Endothelial cell of umbilical vein (primary cell): ENCODE results near the gene NTSR1.

ENCODE experiments used
- EZH2 ChIP-seq: IDR thresholded peaks from 2 replicates; pipeline ENCODE4 v1.6.1; 2012; ENCODE audit warnings: borderline replicate concordance, low read depth, mild to moderate bottlenecking, moderate library complexity, low read length, inconsistent platforms; ENCODE audit not compliant: severe bottlenecking
- MYC ChIP-seq: IDR thresholded peaks from one replicate; pipeline ENCODE4 v1.6.1; 2011; ENCODE audit warnings: mild to moderate bottlenecking, low read depth, low read length
- POLR2A ChIP-seq: IDR thresholded peaks from 2 replicates; pipeline ENCODE4 v1.6.1; 2012; ENCODE audit warnings: low read depth, mild to moderate bottlenecking, control low read depth, low read length
- POLR2AphosphoS5 ChIP-seq: IDR thresholded peaks from 2 replicates; pipeline ENCODE4 v1.6.1; 2012; ENCODE audit warnings: low read depth, mild to moderate bottlenecking, control low read depth, low read length, moderate library complexity; ENCODE audit not compliant: insufficient read depth
- TF ChIP-seq, protein P1 (sequence below), 2 donors: IDR thresholded peaks; 1 replicate in 1 of 2; 2 replicates in 1 of 2; pipeline ENCODE4 v1.5.1; 2011; ENCODE audit warnings: low read length in 2 of 2, mild to moderate bottlenecking in 2 of 2, moderate library complexity in 2 of 2, control low read depth in 1 of 2, inconsistent platforms in 1 of 2, low read depth in 1 of 2; ENCODE audit not compliant: insufficient read depth in 1 of 2; ENCODE audit errors: extremely low read depth in 1 of 2

DNA sequence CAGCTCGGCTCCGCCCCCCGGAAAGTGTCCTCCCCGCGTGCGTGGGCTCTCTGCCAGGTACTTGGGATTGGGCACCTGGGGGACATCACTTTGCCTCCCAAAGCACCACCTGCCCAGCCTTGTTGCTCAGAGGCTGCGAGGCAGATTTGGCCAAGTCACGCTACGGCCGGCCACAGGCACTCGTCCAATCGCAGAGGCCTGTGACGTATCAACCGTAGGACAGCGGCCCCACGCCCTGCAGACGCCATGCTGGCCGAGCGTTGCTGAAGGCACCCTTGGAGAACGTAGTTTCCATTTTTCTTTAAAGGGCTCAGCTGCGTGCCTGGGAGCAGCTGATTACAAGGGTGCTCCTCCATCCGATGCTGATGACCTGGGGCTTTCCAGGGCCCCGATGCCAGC is 3.1 kb downstream of the NTSR1 start:
- TF ChIP-seq POLR2A (no peak), MYC (no peak), EZH2 (no peak), POLR2AphosphoS5 (no peak)
- TF ChIP-seq, protein P1, sequence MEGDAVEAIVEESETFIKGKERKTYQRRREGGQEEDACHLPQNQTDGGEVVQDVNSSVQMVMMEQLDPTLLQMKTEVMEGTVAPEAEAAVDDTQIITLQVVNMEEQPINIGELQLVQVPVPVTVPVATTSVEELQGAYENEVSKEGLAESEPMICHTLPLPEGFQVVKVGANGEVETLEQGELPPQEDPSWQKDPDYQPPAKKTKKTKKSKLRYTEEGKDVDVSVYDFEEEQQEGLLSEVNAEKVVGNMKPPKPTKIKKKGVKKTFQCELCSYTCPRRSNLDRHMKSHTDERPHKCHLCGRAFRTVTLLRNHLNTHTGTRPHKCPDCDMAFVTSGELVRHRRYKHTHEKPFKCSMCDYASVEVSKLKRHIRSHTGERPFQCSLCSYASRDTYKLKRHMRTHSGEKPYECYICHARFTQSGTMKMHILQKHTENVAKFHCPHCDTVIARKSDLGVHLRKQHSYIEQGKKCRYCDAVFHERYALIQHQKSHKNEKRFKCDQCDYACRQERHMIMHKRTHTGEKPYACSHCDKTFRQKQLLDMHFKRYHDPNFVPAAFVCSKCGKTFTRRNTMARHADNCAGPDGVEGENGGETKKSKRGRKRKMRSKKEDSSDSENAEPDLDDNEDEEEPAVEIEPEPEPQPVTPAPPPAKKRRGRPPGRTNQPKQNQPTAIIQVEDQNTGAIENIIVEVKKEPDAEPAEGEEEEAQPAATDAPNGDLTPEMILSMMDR (IDR thresholded peaks at IDR 0.05; ENCODE audit: extremely low read depth in 1 of 2, insufficient read depth in 1 of 2, low read depth in 1 of 2, low read length in 2 of 2): no peak
